H9 (cell line): ENCODE data around the gene ZNF304. TPM values are rescaled to one million over a fixed set of nuclear protein-coding genes. Genes with fewer than 3 reads are reported as not detected.

Experiments used
- DNase-seq: peaks from one replicate; pipeline ENCODE4 v3.0.0-alpha.2; 2017
- H2AFZ ChIP-seq: one replicate; pipeline ENCODE4 v1.6.1; 2013; ENCODE audit warnings: mild to moderate bottlenecking, low read length, control low read depth, moderate library complexity
- H2AK5ac ChIP-seq: 2 replicates; pipeline ENCODE4 v1.6.1; 2013; ENCODE audit warnings: low read length, control low read depth, mixed read lengths; ENCODE audit not compliant: insufficient read length
- H2BK120ac ChIP-seq: one replicate; pipeline ENCODE4 v1.6.1; 2013; ENCODE audit warnings: low read depth, mild to moderate bottlenecking, low read length, control low read depth, inconsistent platforms; ENCODE audit not compliant: poor library complexity, severe bottlenecking
- H2BK12ac ChIP-seq: 2 replicates; pipeline ENCODE4 v1.6.1; 2013; ENCODE audit warnings: low read length, control low read depth, mixed read lengths, low read depth; ENCODE audit not compliant: insufficient read length
- H2BK15ac ChIP-seq: 2 replicates; pipeline ENCODE4 v1.6.1; 2013; ENCODE audit warnings: low read depth, low read length, control low read depth
- H2BK20ac ChIP-seq: one replicate; pipeline ENCODE4 v1.6.1; 2013; ENCODE audit warnings: low read depth, mild to moderate bottlenecking, low read length, control low read depth, inconsistent platforms; ENCODE audit not compliant: poor library complexity, severe bottlenecking
- H2BK5ac ChIP-seq: 2 replicates; pipeline ENCODE4 v1.6.1; 2013; ENCODE audit warnings: low read length, control low read depth, mixed read lengths; ENCODE audit not compliant: insufficient read length
- H3K14ac ChIP-seq: 2 replicates; pipeline ENCODE4 v1.6.1; 2013; ENCODE audit warnings: low read length, control low read depth; ENCODE audit not compliant: insufficient read depth
- H3K18ac ChIP-seq: 2 replicates; pipeline ENCODE4 v1.6.1; 2013; ENCODE audit warnings: low read depth, mild to moderate bottlenecking, mixed read lengths, low read length, control low read depth; ENCODE audit not compliant: insufficient read length
- H3K23ac ChIP-seq: 2 replicates; pipeline ENCODE4 v1.6.1; 2013; ENCODE audit warnings: low read length, control low read depth, mixed read lengths, low read depth; ENCODE audit not compliant: insufficient read length
- H3K23me2 ChIP-seq: 2 replicates; pipeline ENCODE4 v1.6.1; 2013; ENCODE audit warnings: low read depth, mild to moderate bottlenecking, mixed read lengths, low read length, control low read depth; ENCODE audit not compliant: insufficient read length, poor library complexity, severe bottlenecking
- H3K27ac ChIP-seq: 2 replicates; pipeline ENCODE4 v1.5.1; 2013; ENCODE audit warnings: low read length, control low read depth, mixed read lengths, low read depth; ENCODE audit not compliant: insufficient read length
- H3K27me3 ChIP-seq: 2 replicates; pipeline ENCODE4 v1.6.1; 2013; ENCODE audit warnings: low read length, control low read depth, inconsistent platforms; ENCODE audit not compliant: insufficient read depth
- H3K4ac ChIP-seq: 2 replicates; pipeline ENCODE4 v1.6.1; 2013; ENCODE audit warnings: low read depth, mild to moderate bottlenecking, control low read depth, inconsistent platforms, low read length, moderate library complexity
- H3K4me1 ChIP-seq: 2 replicates; pipeline ENCODE4 v1.6.1; 2013; ENCODE audit warnings: low read length, control low read depth, inconsistent platforms; ENCODE audit not compliant: insufficient read depth
- H3K4me2 ChIP-seq: 2 replicates; pipeline ENCODE4 v1.6.1; 2013; ENCODE audit warnings: low read length, control low read depth, mixed read lengths; ENCODE audit not compliant: insufficient read length, insufficient read depth
- H3K56ac ChIP-seq: 2 replicates; pipeline ENCODE4 v1.6.1; 2013; ENCODE audit warnings: low read depth, mild to moderate bottlenecking, mixed read lengths, low read length, control low read depth; ENCODE audit not compliant: insufficient read length
- H3K79me1 ChIP-seq: 2 replicates; pipeline ENCODE4 v1.6.1; 2013; ENCODE audit warnings: low read depth, mild to moderate bottlenecking, moderate library complexity, low read length, control low read depth, inconsistent platforms; ENCODE audit not compliant: insufficient read depth, poor library complexity, severe bottlenecking
- H3K79me2 ChIP-seq: 2 replicates; pipeline ENCODE4 v1.6.1; 2013; ENCODE audit warnings: low read length, control low read depth, inconsistent platforms; ENCODE audit not compliant: insufficient read depth
- H3K9ac ChIP-seq: 2 replicates; pipeline ENCODE4 v1.6.1; 2013; ENCODE audit warnings: low read length, control low read depth, mixed read lengths; ENCODE audit not compliant: insufficient read length; ENCODE audit errors: extremely low read depth
- H3K9me3 ChIP-seq: one replicate; pipeline ENCODE4 v1.6.1; 2013; ENCODE audit warnings: low read depth, low read length, inconsistent platforms; ENCODE audit not compliant: control insufficient read depth
- H3T11ph ChIP-seq: one replicate; pipeline ENCODE4 v1.6.1; 2013; ENCODE audit warnings: mild to moderate bottlenecking, low read length, control low read depth, inconsistent platforms
- H4K20me1 ChIP-seq: one replicate; pipeline ENCODE4 v1.6.1; 2013; ENCODE audit not compliant: control insufficient read depth, insufficient read length, insufficient read depth
- H4K5ac ChIP-seq: 2 replicates; pipeline ENCODE4 v1.6.1; 2013; ENCODE audit warnings: low read depth, mild to moderate bottlenecking, mixed read lengths, low read length, control low read depth; ENCODE audit not compliant: insufficient read length
- H4K8ac ChIP-seq: replicated peaks from 2 replicates; pipeline ENCODE4 v1.6.1; 2013; ENCODE audit warnings: low read length, control low read depth, mixed read lengths, low read depth; ENCODE audit not compliant: insufficient read length
- H4K91ac ChIP-seq: 2 replicates; pipeline ENCODE4 v1.6.1; 2013; ENCODE audit warnings: low read depth, mild to moderate bottlenecking, moderate library complexity, mixed read lengths, low read length, control low read depth; ENCODE audit not compliant: insufficient read length
- H3K27ac Mint-ChIP-seq, 3 experiments: 2 replicates in 2 of 3; 3 replicates in 1 of 3; pipeline ENCODE4 v1.8.0; 2020 to 2021; ENCODE audit warnings: mixed read lengths in 3 of 3, mild to moderate bottlenecking in 1 of 3, moderate library complexity in 1 of 3
- H3K27me3 Mint-ChIP-seq: 2 replicates; pipeline ENCODE4 v1.8.0; 2021; ENCODE audit warnings: low read depth, mild to moderate bottlenecking, moderate library complexity, mixed read lengths
- H3K36me3 Mint-ChIP-seq, 3 experiments: 2 replicates in 2 of 3; 3 replicates in 1 of 3; pipeline ENCODE4 v1.8.0; 2020 to 2021; ENCODE audit warnings: low read depth in 3 of 3, mixed read lengths in 3 of 3; ENCODE audit not compliant: insufficient read depth in 1 of 3
- H3K4me1 Mint-ChIP-seq, 2 experiments: 2 replicates each; pipeline ENCODE4 v1.8.0; 2020; ENCODE audit warnings: mixed read lengths in 2 of 2
- H3K4me3 Mint-ChIP-seq, 2 experiments: 2 replicates in 1 of 2; 3 replicates in 1 of 2; pipeline ENCODE4 v1.8.0; 2020 to 2021; ENCODE audit warnings: mild to moderate bottlenecking in 2 of 2, mixed read lengths in 2 of 2, moderate library complexity in 1 of 2
- H3K9me3 Mint-ChIP-seq, 2 experiments: 2 replicates in 1 of 2; 3 replicates in 1 of 2; pipeline ENCODE4 v1.8.0; 2020; ENCODE audit warnings: mild to moderate bottlenecking in 2 of 2, mixed read lengths in 2 of 2, moderate library complexity in 1 of 2
- CTCF ChIP-seq: fragments of 200-600 bp; sonication (generic); conservative IDR thresholded peaks from 3 replicates; pipeline ENCODE4 v1.8.0; 2021; ENCODE audit warnings: antibody characterized with exemption, mild to moderate bottlenecking
- WGBS: extraction: QIAGEN DNeasy Blood & Tissue Kit; methylation state at CpG from one replicate; pipeline ENCODE4 v1.1.7; 2013; ENCODE audit warnings: missing lambda C conversion rate, low lambda C conversion rate, mixed read lengths; ENCODE audit not compliant: insufficient read length; ENCODE audit errors: extremely low coverage; 5-methylcytosine and 5-hydroxymethylcytosine counted together
- total RNA-seq: library from RNA; stranded (reverse); gene quantifications from 2 replicates; pipeline ENCODE4 v1.2.1, GENCODE V29; 2021

Gene ZNF304
- total RNA-seq, 1 experiment from 2014 or later: 13.5 TPM

- H3K4me2 ChIP-seq: no peak overlapping the region
- H4K91ac ChIP-seq: no peak overlapping the region
- H3K9ac ChIP-seq: no peak overlapping the region
- H3K4me1 ChIP-seq: no peaks in the 10 kb centered on the region
- H3K23ac ChIP-seq: no peak overlapping the region
- no peak overlapping the region for H2BK20ac ChIP-seq
- H3K18ac ChIP-seq: no peak overlapping the region
- no peaks in the 10 kb centered on the region; the same call in none of the 2 replicates for H3K27me3 Mint-ChIP-seq
- no peak overlapping the region for H3K14ac ChIP-seq
- no peak overlapping the region for H2BK12ac ChIP-seq
- no peak overlapping the region for H3K56ac ChIP-seq
- no peak overlapping the region for H2BK5ac ChIP-seq
- H3K27ac ChIP-seq: no peak overlapping the region
- no peaks in the 10 kb centered on the region for H3K79me1 ChIP-seq
- no peak overlapping the region for H3K4ac ChIP-seq
- DNase-seq: no peak
- no peak overlapping the region for H4K5ac ChIP-seq
- no peak overlapping the region for H2AFZ ChIP-seq
- H3T11ph ChIP-seq: no peak overlapping the region
- H3K27ac Mint-ChIP-seq: no peak overlapping the region
- H2BK15ac ChIP-seq: no peak overlapping the region
- no peak overlapping the region for H2BK120ac ChIP-seq
- peaks cover 48 to 63% (median 59%) of the 10 kb centered on the region in 3 experiments for H3K36me3 Mint-ChIP-seq
- no CpG with 5 or more reads among the region's 3 CpGs for WGBS
- H3K23me2 ChIP-seq: no peaks in the 10 kb centered on the region
- H3K9me3 Mint-ChIP-seq: peaks cover 49 to 56% of the 10 kb centered on the region in 2 experiments
- TF ChIP-seq CTCF: no peak
- H3K4me3 Mint-ChIP-seq: no peak overlapping the region
- H3K4me1 Mint-ChIP-seq: no peaks in the 10 kb centered on the region
- H4K8ac ChIP-seq: no peak overlapping the region
- no peak overlapping the region for H2AK5ac ChIP-seq
- no peaks in the 10 kb centered on the region for H3K27me3 ChIP-seq
- peaks cover 29% of the 10 kb centered on the region for H3K9me3 ChIP-seq
- H3K79me2 ChIP-seq: no peaks in the 10 kb centered on the region
- no peaks in the 10 kb centered on the region for H4K20me1 ChIP-seq
Observed at GRCh38 chr19:57377498-57378146, 26.6 kb downstream of the ZNF304 start.
